GM12872 (cell line): ENCODE results near the gene AGMO.

Experiments
- CTCF ChIP-seq: IDR thresholded peaks from 3 replicates; pipeline ENCODE4 v1.5.1; 2011; ENCODE audit warnings: low read depth, mild to moderate bottlenecking, low read length, moderate library complexity; ENCODE audit not compliant: insufficient read depth

The AGMO gene

GRCh38 chr7:15228831-15229230 lies 333.0 kb downstream of the AGMO start:
- no peak for TF ChIP-seq CTCF

DNA sequence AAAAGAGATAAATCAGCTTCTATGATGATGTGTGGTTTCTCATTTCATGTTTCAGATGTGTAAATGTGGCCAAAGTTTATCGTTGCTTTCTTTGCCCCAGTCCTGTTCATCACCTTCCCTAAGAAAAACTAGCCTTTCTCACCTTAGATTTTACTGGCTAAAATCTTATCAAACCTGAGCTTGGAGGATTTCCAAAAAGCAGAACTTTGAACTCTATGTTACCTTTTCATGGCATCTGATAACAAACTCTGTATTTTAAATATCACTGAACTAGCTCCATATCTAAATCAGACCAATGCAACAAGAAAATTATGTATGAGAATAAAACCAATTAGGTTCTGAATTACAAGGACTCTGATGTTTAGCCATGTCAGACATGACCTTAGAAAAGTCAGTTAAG lies 335.8 kb downstream of the AGMO start:
- TF ChIP-seq CTCF = no peak

DNA sequence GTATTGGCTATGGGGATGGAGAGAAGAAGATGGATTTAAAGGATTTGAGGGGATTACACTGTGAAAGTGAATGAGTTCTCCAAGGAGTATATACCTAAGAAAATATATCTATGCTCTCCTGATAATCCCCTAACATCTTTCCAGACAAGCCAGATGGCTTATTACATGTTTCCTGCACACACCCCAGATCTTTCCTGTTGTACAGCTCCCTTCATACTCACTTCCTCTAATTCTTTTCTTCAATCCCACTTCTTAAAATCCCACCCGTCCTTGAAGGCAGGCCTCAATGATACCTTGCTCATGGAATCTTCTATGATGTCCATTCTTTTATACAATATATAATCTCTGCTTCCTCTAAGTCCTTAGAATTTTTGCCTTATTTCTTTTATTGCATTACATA lies 342.1 kb downstream of the AGMO start:
- no peak for TF ChIP-seq CTCF

GRCh38 chr7:15218261-15218660 lies 343.6 kb downstream of the AGMO start:
- no peak for TF ChIP-seq CTCF

GRCh38 chr7:15215616-15216015 lies 346.2 kb downstream of the AGMO start:
- TF ChIP-seq CTCF = no peak

DNA sequence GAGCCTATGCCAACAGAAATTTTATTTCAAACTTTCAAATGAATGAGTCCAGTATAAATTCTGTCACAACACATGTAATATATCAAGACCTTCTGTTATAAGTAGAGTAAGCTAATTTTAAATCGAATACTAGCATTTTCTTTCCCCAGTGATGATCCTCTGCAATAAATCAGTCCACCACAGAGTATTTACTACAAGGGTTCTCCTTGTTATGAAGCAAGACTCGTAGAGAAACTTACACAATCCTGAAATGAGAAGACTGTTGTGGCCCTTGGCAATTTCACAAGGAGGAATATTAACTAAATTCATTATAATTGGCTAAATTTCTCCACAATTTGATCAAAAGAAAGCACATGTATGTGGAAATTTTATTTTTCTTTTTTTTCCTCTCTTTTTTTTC lies 346.8 kb downstream of the AGMO start:
- no peak for TF ChIP-seq CTCF

DNA sequence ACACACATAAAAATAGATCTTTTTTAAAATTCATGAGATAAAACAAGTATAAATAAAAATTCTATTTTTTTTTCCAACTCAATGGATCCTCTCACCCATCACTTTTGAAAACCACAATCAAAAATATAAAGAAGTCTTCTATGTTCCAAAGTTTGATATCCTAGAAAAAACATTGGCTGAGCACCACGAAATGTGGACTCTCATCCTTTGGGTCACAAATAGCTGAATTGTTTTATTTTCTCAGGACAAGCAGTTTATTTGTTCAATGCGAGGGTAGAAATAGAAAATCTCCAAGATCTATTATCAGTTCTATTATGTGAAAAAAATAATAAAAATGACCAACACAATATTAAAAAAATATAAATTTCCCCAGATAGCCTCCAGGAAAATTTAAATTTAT lies 348.7 kb downstream of the AGMO start:
- TF ChIP-seq CTCF = no peak

DNA sequence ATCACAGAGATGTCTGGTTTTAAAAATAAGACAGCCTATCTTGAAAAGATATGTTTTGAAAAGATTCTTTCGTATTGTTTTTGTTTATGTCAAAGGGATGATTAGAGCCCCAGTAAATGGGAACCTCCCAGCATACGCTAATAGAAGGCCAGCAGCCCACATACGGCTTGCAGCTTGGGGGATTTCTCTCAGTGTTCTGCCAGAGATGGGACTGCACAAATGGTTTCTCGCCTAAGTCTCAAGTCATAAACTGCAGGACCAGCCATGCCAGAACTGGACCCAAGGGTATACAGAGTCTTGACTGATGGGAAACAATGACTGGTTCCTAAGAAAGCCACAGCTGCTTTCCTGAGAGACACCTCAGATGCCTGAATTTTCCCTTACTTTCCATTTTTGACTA lies 352.4 kb downstream of the AGMO start:
- TF ChIP-seq CTCF = no peak
